ENCODE results near the gene CBX7.

The CBX7 gene

DNA sequence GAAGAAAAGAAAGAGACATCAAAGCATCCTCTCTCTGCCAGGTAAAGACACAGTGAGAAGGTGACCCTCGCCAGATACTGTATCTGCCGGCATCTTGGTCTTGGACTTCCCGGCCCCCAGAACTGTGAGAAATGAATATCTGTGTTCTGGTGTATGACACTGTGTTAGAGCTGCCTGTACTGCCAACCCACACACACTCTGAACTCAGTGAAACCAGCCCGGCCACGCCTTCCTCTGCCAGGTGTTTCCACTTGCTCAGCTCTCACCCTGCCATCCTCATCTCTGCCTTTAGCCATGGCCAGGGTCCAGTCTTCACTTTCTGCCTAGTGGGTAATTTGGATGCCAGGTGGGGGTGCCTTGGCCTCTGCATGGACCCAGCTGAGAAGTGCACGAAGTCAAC, 24.0 kb downstream of the CBX7 start:
- DNase-seq (ENCODE audit: low read depth in 2 of 2, low spot score in 1 of 2) = no peak

- no peak for DNase-seq (ENCODE audit: low read depth in 2 of 2, low spot score in 1 of 2)
Observed at GRCh38 chr22:39125622-39126021, 26.9 kb downstream of the CBX7 start.

- no peak for DNase-seq (ENCODE audit: low read depth in 2 of 2, low spot score in 1 of 2)
Observed at GRCh38 chr22:39123751-39124581, 28.5 kb downstream of the CBX7 start.

DNA sequence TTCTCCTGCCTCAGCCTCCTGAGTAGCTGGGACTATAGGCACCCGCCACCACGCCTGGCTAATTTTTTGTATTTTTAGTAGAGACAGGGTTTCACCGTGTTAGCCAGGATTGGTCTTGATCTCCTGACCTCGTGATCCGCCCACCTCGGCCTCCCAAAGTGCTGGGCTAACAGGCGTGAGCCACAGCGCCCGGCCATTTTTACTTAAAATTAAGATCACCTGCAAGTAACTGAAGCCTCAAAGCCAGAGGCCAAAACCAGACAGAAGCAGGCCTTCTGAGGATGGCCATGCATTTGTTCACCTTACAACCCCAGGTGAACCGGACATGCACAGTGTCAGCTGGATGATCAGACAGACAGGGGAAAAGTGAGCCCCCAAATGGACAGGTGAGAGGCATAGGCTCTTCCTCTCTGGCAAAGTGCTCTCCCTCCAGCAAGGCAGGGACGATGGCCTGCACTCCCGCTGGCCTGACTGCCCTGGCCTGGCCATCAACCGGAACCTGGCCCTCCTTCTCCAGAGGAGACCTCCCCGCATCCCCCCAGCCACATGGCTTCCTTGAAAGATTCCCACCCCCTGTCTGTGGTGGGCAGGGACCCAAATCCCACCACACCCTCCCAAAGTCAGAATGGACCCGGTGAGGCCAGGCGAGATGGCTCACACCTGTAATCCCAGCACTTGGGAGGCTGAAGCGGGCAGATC, 29.6 kb downstream of the CBX7 start:
- DNase-seq (ENCODE audit: low read depth in 2 of 2, low spot score in 1 of 2) = no peak

GRCh38 chr22:39120983-39121382, 31.5 kb downstream of the CBX7 start:
- no peak for DNase-seq (ENCODE audit: low read depth in 2 of 2, low spot score in 1 of 2)

GRCh38 chr22:39117585-39118191, 34.8 kb downstream of the CBX7 start:
- peak; percentile 50 to 69 for DNase-seq (ENCODE audit: low read depth in 2 of 2, low spot score in 1 of 2)

DNA sequence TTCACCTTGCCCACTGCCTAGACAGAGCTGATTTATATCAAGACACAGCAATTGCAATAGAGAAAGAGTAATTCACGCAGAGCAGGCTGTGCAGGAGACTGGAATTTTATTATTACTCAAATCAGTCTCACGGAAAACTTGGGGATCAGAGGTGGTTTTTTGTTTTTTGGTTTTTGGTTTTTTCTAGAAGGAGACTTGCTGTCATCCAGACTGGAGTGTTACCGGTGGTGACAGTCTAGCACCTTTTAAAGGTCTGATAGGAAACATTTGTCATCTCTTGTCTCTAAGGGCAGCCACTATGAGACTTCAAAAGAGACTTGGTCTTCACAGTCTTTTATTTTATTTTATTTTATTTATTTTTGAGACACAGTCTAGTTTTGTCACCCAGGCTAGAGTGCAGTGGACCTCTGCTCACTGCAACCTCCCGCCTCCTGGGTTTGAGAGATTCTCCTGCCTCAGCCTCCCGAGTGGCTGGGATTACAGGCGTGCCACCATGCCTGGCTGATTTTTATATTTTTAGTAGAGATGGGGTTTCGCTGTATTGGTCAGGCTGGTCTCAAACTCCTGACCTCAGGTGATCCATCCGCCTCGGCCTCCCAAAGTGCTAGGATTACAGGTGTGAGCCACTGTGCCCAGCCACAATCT, 36.4 kb downstream of the CBX7 start:
- DNase-seq (ENCODE audit: low read depth in 2 of 2, low spot score in 1 of 2) = no peak

GRCh38 chr22:39115570-39115969, 36.9 kb downstream of the CBX7 start:
- no peak for DNase-seq (ENCODE audit: low read depth in 2 of 2, low spot score in 1 of 2)

DNA sequence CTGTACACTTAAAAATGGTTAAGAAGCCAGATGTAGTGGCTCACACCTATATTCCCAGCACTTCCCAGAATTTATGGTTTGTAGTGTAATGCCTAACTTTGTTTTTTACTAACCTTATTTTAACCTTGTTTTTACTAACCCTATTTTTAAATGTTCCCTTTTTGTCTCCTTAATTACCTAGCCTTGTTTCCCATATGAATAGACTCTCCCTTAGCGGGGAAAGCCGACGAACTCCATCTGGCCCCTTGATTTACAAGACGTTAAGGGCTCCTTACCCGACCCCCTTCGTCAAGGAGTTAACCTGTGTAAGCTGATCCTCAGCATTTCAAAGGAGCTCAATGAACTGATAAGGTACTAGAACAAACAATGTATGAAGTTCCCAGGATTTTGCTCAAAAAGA, 38.4 kb downstream of the CBX7 start:
- DNase-seq (ENCODE audit: low read depth in 2 of 2, low spot score in 1 of 2) = no peak

GRCh38 chr22:39110631-39111561, 41.6 kb downstream of the CBX7 start:
- no peak for DNase-seq (ENCODE audit: low read depth in 2 of 2, low spot score in 1 of 2)

- no peak for DNase-seq (ENCODE audit: low read depth in 2 of 2, low spot score in 1 of 2)
Observed at GRCh38 chr22:39109361-39109760, 43.1 kb downstream of the CBX7 start.

GRCh38 chr22:39108487-39108886, 44.0 kb downstream of the CBX7 start:
- DNase-seq (ENCODE audit: low read depth in 2 of 2, low spot score in 1 of 2) = no peak

GRCh38 chr22:39106326-39106725, 46.2 kb downstream of the CBX7 start:
- DNase-seq (ENCODE audit: low read depth in 2 of 2, low spot score in 1 of 2) = no peak

- no peak for DNase-seq (ENCODE audit: low read depth in 2 of 2, low spot score in 1 of 2)
Observed at GRCh38 chr22:39103431-39103830, 49.0 kb downstream of the CBX7 start.

- no peak for DNase-seq (ENCODE audit: low read depth in 2 of 2, low spot score in 1 of 2)
Observed at GRCh38 chr22:39101226-39101625, 51.3 kb downstream of the CBX7 start.

DNA sequence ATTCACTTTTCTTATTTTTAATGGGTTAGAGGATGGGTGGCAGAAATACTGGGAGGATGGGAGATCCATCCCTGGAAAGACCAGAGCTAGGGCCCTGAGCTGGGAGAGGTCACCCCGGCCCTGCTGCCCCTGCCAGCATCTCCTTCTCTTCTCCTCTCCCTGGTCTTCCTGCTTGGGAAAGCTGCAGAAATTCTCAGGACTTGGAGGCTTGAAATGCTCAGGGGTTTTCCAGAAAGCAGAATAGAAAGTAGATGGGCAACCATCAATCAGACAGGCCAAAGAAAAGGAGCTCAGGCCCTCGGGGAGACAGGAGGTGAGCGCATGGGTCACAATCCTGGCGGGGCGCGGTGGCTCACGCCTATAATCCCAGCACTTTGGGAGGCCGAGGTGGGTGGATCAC, 53.9 kb downstream of the CBX7 start:
- DNase-seq (ENCODE audit: low read depth in 2 of 2, low spot score in 1 of 2) = no peak

DNA sequence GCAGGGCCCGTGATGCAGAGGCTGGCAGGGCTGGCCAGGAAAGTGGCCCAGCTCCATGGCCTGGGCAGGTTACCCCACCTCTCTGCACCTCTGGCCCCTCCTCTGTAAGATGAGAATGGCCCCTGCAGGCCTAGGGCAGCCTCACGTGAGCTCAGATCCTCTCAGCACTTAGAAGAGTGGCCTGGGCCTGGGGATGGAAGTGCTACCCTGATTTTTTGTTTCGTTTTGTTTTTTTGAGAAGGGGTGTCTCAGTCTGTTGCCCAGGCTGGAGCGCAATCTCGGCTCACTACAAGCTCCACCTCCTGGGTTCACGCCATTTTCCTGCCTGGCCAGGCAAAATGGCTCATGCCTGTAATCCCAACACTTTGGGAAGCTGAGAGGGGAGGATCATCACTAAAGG, 54.5 kb downstream of the CBX7 start:
- no peak for DNase-seq (ENCODE audit: low read depth in 2 of 2, low spot score in 1 of 2)

- DNase-seq (ENCODE audit: low read depth in 2 of 2, low spot score in 1 of 2) = no peak
Observed at GRCh38 chr22:39097098-39098020, 55.1 kb downstream of the CBX7 start, which contains the start of gene APOBEC3H. APOBEC3H (plus strand) TSS chr22:39097244; CDS start chr22:39100279, 3,035 bp downstream.

- no peak for DNase-seq (ENCODE audit: low read depth in 2 of 2, low spot score in 1 of 2)
Observed at GRCh38 chr22:39095971-39096370, 56.5 kb downstream of the CBX7 start.
